Dermis microvascular lymphatic vessel endothelial cell (primary cell): Measurements from ENCODE around the gene GPR85. TPM values are rescaled to one million over a fixed set of nuclear protein-coding genes. Genes with fewer than 3 reads are reported as not detected.
A peak's percentile ranks its signal among the peaks of the same experiment; 100 is the strongest.
"Not testable (repeated sequence)": the region's sequence is repeated elsewhere in the genome, so short reads cannot be mapped to it uniquely, and the experiment has no call there.

ENCODE experiments used
- DNase-seq, 2 donors: peaks; one replicate each; pipeline versions ENCODE4 v3.0.0 to v3.0.0-alpha.2; 2010; ENCODE audit warnings: low read depth in 2 of 2
- total RNA-seq: library from RNA; depleted of rRNA; stranded (reverse); fragments of >200 nt; gene quantifications from 2 replicates; pipeline ENCODE4 v1.2.1, GENCODE V29; 2014

GPR85 gene
- total RNA-seq, result under 0.01 and 0.13 TPM in 2 replicates

- DNase-seq, result peak in 1 of 2 donors; percentile 54
These were observed at the start of gene GPR85 for GRCh38 chr7:113086431-113086888. GPR85 (minus strand) TSS chr7:113086827; CDS start chr7:113084721, 2,106 bp downstream.

DNA sequence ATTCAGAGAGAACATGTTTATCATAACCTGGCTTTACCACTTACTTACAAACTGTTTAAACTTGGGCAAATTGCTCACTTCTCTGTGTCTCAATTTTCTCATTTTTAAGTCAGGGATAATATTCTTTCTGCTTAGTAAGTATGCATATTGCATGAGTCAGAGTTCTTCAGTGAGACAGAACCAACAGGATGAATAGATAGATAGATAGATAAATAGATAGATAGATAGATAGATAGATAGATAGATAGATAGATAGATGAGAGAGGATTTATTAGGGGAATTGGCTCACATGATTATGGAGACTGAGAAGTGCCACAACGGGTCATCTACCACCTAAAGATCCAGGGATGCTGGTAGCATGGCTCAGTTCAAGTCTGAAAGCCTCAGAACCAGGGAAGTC lies 47.4 kb upstream of the GPR85 start:
- no peak for DNase-seq

DNA sequence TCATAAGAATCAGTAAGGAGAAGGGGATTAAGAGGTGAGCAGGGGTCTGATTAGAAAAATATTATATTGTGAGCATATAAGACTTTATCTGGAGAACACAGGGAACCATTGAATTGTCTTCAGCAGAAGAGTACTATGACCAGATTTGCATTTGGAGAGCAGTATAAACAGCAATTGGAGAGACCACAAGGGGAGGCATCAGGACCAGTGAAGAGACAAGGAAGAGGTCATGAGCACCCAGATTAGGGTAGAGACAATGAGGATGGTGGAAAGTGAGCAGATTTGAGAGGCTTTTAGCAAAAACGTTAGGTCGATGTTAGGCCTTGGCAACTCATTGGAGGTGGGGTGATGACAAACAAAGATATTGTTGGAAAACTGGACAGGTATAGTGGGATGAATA lies 44.7 kb upstream of the GPR85 start:
- no peak for DNase-seq

- DNase-seq, result no peak
These were observed 41.4 kb upstream of the GPR85 start for GRCh38 chr7:113128031-113128430.

GRCh38 chr7:113125728-113126127 lies 39.1 kb upstream of the GPR85 start:
- DNase-seq, result no peak

DNA sequence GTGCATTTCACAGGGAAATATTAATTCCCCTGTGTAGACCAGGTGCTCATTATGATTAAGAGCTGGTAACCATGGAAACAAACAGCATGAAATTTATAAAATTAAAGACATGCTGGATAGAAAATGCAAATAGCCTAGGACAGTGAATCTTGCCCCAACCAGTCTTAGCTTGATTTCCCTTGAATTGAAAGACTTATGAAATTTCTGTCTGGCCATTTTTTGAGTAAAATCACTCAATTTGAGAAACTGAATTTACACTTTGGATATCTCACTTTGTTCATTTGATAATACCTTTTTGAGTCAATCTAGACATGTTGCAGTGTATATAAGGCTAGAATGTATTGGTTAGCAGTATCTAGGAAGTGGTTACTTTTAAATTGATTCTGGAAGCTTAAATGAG lies 36.1 kb upstream of the GPR85 start:
- DNase-seq, result no peak

DNA sequence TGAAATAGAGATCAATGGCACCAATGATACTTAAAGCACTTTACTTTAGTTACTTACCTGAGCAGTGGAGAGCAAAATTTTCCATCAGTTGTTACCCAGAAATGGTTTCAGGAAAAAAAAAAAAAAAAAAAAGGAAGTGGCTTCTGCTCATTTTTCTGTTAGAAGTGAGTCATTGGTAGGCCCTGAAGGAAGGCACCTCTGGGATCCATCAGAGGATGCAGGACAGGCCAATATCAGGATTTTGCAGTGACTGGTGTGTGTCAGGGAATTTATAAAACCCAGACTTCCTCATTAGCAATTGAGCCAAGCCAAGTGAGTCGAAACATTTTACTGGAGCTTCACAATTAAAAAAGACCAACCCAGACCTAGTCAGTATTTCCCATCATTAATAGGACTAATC lies 34.0 kb upstream of the GPR85 start:
- no peak for DNase-seq

DNA sequence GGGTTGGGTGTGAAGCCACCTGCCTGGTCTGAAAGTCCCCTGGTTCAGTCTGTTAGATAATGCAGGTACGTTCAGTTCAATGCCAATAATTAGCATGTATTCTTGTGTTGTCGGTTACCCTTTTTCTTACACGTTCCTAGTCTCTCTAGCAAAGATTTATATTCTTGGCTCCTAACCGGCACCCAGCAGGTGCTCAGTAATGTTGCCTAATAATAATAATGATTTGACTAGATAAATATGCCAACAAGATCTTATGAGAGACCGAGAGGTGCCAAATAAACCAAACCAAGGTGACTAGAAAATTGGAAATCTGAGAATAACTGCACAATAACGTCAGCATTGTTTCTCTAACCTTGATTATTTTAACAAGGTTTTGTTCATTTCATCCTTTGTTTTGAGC lies 32.8 kb upstream of the GPR85 start:
- no peak for DNase-seq

GRCh38 chr7:113118074-113118959 lies 31.7 kb upstream of the GPR85 start, which contains the start of gene SMIM30:
SMIM30 (minus strand) TSS chr7:113118554; CDS start chr7:113117578, 976 bp downstream.
- DNase-seq, result peak; percentile 70 to 92

GRCh38 chr7:113117374-113117774 lies 30.7 kb upstream of the GPR85 start:
- not testable (repeated sequence) for DNase-seq

GRCh38 chr7:113113912-113114311 lies 27.3 kb upstream of the GPR85 start:
- DNase-seq, result peak in 1 of 2 donors; percentile 4

DNA sequence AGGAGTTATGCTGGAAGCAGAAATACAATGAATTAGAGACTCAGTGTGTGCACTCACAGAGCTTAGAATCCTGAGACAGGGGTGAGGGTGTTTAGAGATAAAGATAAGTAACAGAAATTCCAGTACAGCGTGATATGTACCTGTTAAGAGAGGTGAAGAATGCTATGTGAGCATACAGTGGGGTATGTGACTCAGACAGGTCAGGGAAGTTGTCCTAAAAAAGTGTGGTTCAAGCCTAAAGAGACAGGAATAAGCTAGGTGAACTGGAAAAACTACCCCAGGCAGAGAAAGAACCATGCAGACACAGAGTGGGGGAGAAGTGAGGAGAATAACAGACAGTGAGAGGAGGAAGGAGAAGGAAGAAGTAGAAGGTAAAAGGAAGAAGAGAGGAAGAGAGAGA lies 23.1 kb upstream of the GPR85 start:
- no peak for DNase-seq

DNA sequence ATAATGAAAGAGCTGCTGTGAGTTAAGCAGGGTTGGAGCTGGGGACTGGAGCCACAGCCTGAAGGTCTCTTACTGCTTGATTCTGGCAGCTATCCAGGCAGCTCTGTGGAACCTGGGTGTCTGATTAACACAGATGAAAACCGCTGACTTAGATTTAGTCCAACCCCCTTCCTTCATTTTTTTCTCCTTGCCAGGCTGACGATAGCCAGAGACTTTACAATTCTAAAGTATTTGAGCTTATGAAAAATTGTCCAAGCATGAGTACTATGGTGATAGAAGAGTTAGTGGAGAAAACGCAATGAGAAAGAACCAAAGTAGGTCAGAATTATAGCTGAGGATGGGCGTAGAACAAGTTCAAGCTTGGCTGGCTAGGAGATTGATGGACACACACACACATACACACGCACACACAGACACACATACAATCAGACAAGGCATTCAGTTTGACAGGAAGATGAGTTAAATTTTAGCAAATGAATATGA lies 13.5 kb upstream of the GPR85 start:
- DNase-seq, result no peak

DNA sequence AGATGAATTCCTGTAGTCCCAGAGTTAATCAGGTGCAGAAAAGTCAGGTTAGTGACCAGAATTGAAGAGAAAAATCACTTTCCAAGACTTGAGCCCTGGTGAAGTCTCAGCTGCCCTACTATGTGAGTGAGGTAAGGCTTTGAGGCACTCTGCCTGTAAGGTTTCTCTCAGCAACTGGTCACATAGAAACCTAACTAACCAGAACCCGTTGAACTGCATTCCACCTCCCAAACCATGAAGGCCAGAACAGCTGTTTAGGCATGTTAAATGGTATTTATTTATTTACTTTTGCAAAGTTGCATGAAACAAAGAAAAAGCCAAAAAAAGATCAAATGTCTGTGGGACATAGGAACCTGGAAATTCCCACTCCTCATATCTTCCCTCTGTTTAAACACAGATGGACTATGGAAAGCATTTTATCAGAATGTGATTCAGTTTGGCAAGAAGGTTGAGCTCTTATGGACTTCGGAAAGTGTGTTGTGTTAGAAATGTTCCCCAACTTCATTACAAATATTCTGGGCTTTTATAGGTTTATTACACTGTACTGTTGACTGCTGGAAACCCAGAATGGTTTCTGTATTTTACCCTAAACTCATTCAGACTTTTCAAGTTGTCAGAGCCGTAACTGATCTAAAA lies 12.8 kb upstream of the GPR85 start:
- DNase-seq, result no peak

- no peak for DNase-seq
These were observed 8.1 kb upstream of the GPR85 start for GRCh38 chr7:113094517-113095249.

- DNase-seq, result no peak
These were observed 6.9 kb upstream of the GPR85 start for GRCh38 chr7:113093561-113093960.

- DNase-seq, result no peak
These were observed 6.1 kb upstream of the GPR85 start for GRCh38 chr7:113092762-113093161.

- peak; percentile 4 to 49 for DNase-seq
These were observed 708 bp upstream of the GPR85 start for GRCh38 chr7:113087071-113087998.

DNA sequence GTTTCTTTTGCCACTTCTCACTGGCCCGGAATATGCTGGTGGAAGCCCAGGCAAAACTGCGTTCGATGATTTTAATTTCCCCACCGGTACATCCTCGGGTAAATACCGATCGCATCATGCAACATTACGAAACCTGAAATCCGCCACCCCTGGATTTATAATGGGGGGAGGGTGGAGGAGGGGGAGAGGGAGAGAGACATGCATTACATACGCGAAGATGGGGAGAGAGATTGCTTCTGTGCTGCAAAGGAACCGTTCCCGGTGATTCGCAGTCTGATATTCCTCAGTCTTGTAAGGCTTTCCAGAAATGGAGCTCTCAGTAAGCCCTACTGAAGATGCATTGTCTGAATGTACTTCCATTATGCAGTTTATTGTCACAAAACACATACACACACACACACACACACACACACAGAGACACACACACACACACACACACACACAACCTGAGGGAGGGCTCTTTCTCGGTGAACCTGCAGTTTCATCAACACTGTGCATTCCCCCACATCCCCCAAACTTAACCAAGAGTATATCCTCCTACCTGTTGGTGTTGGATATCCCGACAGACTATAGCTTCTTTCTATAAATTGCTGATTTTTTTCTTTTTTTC lies 741 bp downstream of the GPR85 start:
- no peak for DNase-seq

- DNase-seq, result no peak
These were observed 2.0 kb downstream of the GPR85 start for GRCh38 chr7:113084496-113085172.
